Measurements from ENCODE around the gene AKNAD1. TPM values are rescaled to one million over a fixed set of nuclear protein-coding genes. Genes with fewer than 3 reads are reported as not detected.

AKNAD1 gene
- polyA plus RNA-seq, 4 donors = 0.08 TPM; not detected in 3

GRCh38 chr1:108871050-108871724 lies 14.3 kb upstream of the AKNAD1 start:
- DNase-seq (ENCODE audit: low read depth in 4 of 4, low spot score in 3 of 4) = no peak

- no peak for DNase-seq (ENCODE audit: low read depth in 4 of 4, low spot score in 3 of 4)
Observed at GRCh38 chr1:108865316-108865910, 8.5 kb upstream of the AKNAD1 start.

- DNase-seq (ENCODE audit: low read depth in 4 of 4, low spot score in 3 of 4) = no peak
Observed at GRCh38 chr1:108863984-108864383, 7.1 kb upstream of the AKNAD1 start.

- DNase-seq (ENCODE audit: low read depth in 4 of 4, low spot score in 3 of 4) = no peak
Observed at GRCh38 chr1:108862698-108863477, 6.0 kb upstream of the AKNAD1 start.

GRCh38 chr1:108862017-108862610 lies 5.2 kb upstream of the AKNAD1 start:
- no peak for DNase-seq (ENCODE audit: low read depth in 4 of 4, low spot score in 3 of 4)

GRCh38 chr1:108861566-108861965 lies 4.7 kb upstream of the AKNAD1 start:
- no peak for DNase-seq (ENCODE audit: low read depth in 4 of 4, low spot score in 3 of 4)

- DNase-seq (ENCODE audit: low read depth in 4 of 4, low spot score in 3 of 4) = no peak
Observed at GRCh38 chr1:108860190-108860907, 3.5 kb upstream of the AKNAD1 start.

GRCh38 chr1:108858230-108858950 lies 1.5 kb upstream of the AKNAD1 start:
- no peak for DNase-seq (ENCODE audit: low read depth in 4 of 4, low spot score in 3 of 4)

GRCh38 chr1:108854221-108855019 lies 2.5 kb downstream of the AKNAD1 start:
- no peak for DNase-seq (ENCODE audit: low read depth in 4 of 4, low spot score in 3 of 4)

- no peak for DNase-seq (ENCODE audit: low read depth in 4 of 4, low spot score in 3 of 4)
Observed at GRCh38 chr1:108852221-108852975, 4.5 kb downstream of the AKNAD1 start.

- DNase-seq (ENCODE audit: low read depth in 4 of 4, low spot score in 3 of 4) = no peak
Observed at GRCh38 chr1:108851567-108851966, 5.3 kb downstream of the AKNAD1 start.

GRCh38 chr1:108850929-108851328 lies 6.0 kb downstream of the AKNAD1 start:
- no peak for DNase-seq (ENCODE audit: low read depth in 4 of 4, low spot score in 3 of 4)

GRCh38 chr1:108848806-108849205 lies 8.1 kb downstream of the AKNAD1 start:
- DNase-seq (ENCODE audit: low read depth in 4 of 4, low spot score in 3 of 4) = no peak

GRCh38 chr1:108847494-108847893 lies 9.4 kb downstream of the AKNAD1 start:
- DNase-seq (ENCODE audit: low read depth in 4 of 4, low spot score in 3 of 4) = no peak

- no peak for DNase-seq (ENCODE audit: low read depth in 4 of 4, low spot score in 3 of 4)
Observed at GRCh38 chr1:108845991-108846390, 10.9 kb downstream of the AKNAD1 start.

- no peak for DNase-seq (ENCODE audit: low read depth in 4 of 4, low spot score in 3 of 4)
Observed at GRCh38 chr1:108845446-108845845, 11.4 kb downstream of the AKNAD1 start.

- no peak for DNase-seq (ENCODE audit: low read depth in 4 of 4, low spot score in 3 of 4)
Observed at GRCh38 chr1:108843390-108844137, 13.3 kb downstream of the AKNAD1 start.

Data from right renal pelvis (tissue), 4 donors.